HepG2 (cell line): ENCODE measurements around the gene GRPEL2. TPM values are rescaled to one million over a fixed set of nuclear protein-coding genes. Genes with fewer than 3 reads are reported as not detected.

Experiments
- ATAC-seq: fragments of 200-7000 bp; cut with Tn5 transposase; 3 replicates; pipeline ENCODE4 v1.9.1; 2020; ENCODE audit warnings: mild to moderate bottlenecking, moderate library complexity
- BruUV-seq: library from RNA; stranded (reverse); fragments of 400-500 nt; replicated peaks from 2 replicates; lab custom pipeline; 2021; lab: Mats Ljungman, UMichigan
- CTCF ChIA-PET: fragments of 300-600 bp; formaldehyde crosslinking; extraction: SDS; loops from one replicate; lab custom pipeline; 2021; ENCODE audit warnings: low total read pairs, inconsistent platforms, low intra/inter-chr PET ratio; lab: Yijun Ruan, JAX
- POLR2A ChIA-PET: fragments of 350-600 bp; sonication (Branson Sonifier 250); formaldehyde crosslinking; loops from one replicate; lab custom pipeline; 2020; ENCODE audit warnings: antibody characterized with exemption, inconsistent platforms; lab: Yijun Ruan, JAX
- DNase-seq: peaks from one replicate; pipeline ENCODE4 v3.0.0-alpha.2; 2015; ENCODE audit warnings: low spot score
- FAIRE-seq: peaks from 3 replicates; lab custom pipeline; 2011; peaks lifted over from hg19 to GRCh38; lab: Jason Lieb, UNC
- H2AFZ ChIP-seq: one replicate; pipeline ENCODE4 v1.6.1; 2011; ENCODE audit warnings: low read length, inconsistent platforms
- H3K27ac ChIP-seq: fragments of 300-600 bp; 3 replicates; pipeline ENCODE4 v1.8.0; 2011; ENCODE audit warnings: mixed run types, mild to moderate bottlenecking, mixed read lengths, low read length, inconsistent platforms; ENCODE audit not compliant: insufficient read depth; ENCODE audit errors: extremely low read length
- H3K27me3 ChIP-seq, 2 experiments: fragments of 200-600 bp in 1 of 2; 2 replicates in 1 of 2; 3 replicates in 1 of 2; pipeline versions ENCODE4 v1.6.0 to v1.8.0; 2011; ENCODE audit warnings: low read length in 2 of 2, mild to moderate bottlenecking in 2 of 2, moderate library complexity in 2 of 2, inconsistent platforms in 1 of 2; ENCODE audit not compliant: insufficient read depth in 2 of 2, control insufficient read depth in 1 of 2
- H3K36me3 ChIP-seq, 2 experiments: fragments of 200-600 bp in 1 of 2; replicated peaks in 1 of 2; 2 replicates in 1 of 2; 3 replicates in 1 of 2; pipeline versions ENCODE4 v1.5.1 to v1.8.0; 2011; ENCODE audit warnings: low read length in 2 of 2, inconsistent platforms in 1 of 2; ENCODE audit not compliant: insufficient read depth in 2 of 2, control insufficient read depth in 1 of 2
- H3K4me1 ChIP-seq: 2 replicates; pipeline ENCODE4 v1.5.1; 2012; ENCODE audit warnings: low read length, inconsistent platforms; ENCODE audit not compliant: insufficient read depth
- H3K4me2 ChIP-seq: 2 replicates; pipeline ENCODE4 v1.6.0; 2011; ENCODE audit warnings: low read depth, low read length, inconsistent platforms
- H3K4me3 ChIP-seq, 3 experiments: fragments of 200-600 bp in 1 of 3; sonication (generic), shearing (Covaris generic) in 1 of 3; replicated peaks in 1 of 3; 2 replicates each; pipeline ENCODE4 v1.5.1; 2011 to 2016; ENCODE audit warnings: low read length in 3 of 3, inconsistent platforms in 2 of 3, low read depth in 2 of 3, mild to moderate bottlenecking in 2 of 3, control low read depth in 1 of 3, mixed read lengths in 1 of 3; ENCODE audit not compliant: insufficient read depth in 1 of 3
- H3K79me2 ChIP-seq: one replicate; pipeline ENCODE4 v1.6.1; 2011; ENCODE audit warnings: low read length, inconsistent platforms; ENCODE audit not compliant: insufficient read depth
- H3K9ac ChIP-seq: 2 replicates; pipeline ENCODE4 v1.6.0; 2011; ENCODE audit warnings: mild to moderate bottlenecking, low read depth, low read length, inconsistent platforms; ENCODE audit not compliant: insufficient read depth
- H3K9me3 ChIP-seq: 2 replicates; pipeline ENCODE4 v1.5.1; 2012; ENCODE audit warnings: mild to moderate bottlenecking, low read length
- H4K20me1 ChIP-seq: 2 replicates; pipeline ENCODE4 v1.6.0; 2011; ENCODE audit warnings: inconsistent platforms, mild to moderate bottlenecking, low read length, moderate library complexity; ENCODE audit not compliant: insufficient read depth
- ATF7-NPFF ChIP-seq: sonication (generic); formaldehyde crosslinking; IDR thresholded peaks from 2 replicates; pipeline ENCODE4 v1.8.1; 2023; ENCODE audit warnings: mild to moderate bottlenecking, low read depth, missing genetic modification reagents, moderate library complexity
- HDAC1 ChIP-seq: sonication (generic); formaldehyde crosslinking; IDR thresholded peaks from 2 replicates; pipeline ENCODE4 v1.5.1; 2020; ENCODE audit warnings: mild to moderate bottlenecking, missing genetic modification reagents
- HNF4G ChIP-seq, 2 experiments: sonication (generic) in 1 of 2; formaldehyde crosslinking in 1 of 2; IDR thresholded peaks; 2 replicates each; pipeline versions ENCODE4 v1.4.0 to v1.6.1; 2011 to 2020; ENCODE audit warnings: borderline replicate concordance in 2 of 2, low read depth in 2 of 2, mild to moderate bottlenecking in 2 of 2, low read length in 1 of 2, missing genetic modification reagents in 1 of 2, moderate library complexity in 1 of 2
- HOXA3 ChIP-seq: sonication (generic); formaldehyde crosslinking; IDR thresholded peaks from 2 replicates; pipeline ENCODE4 v1.5.0; 2020; ENCODE audit warnings: missing genetic modification reagents
- KDM5B ChIP-seq: sonication (generic); formaldehyde crosslinking; IDR thresholded peaks from 2 replicates; pipeline ENCODE4 v1.4.0; 2020; ENCODE audit warnings: missing genetic modification reagents, mild to moderate bottlenecking, borderline replicate concordance
- MAF1 ChIP-seq: sonication (generic); formaldehyde crosslinking; IDR thresholded peaks from 2 replicates; pipeline ENCODE4 v1.5.0; 2020; ENCODE audit warnings: missing genetic modification reagents, borderline replicate concordance
- MAFK ChIP-seq, 2 experiments: IDR thresholded peaks in 1 of 2; conservative IDR thresholded peaks in 1 of 2; 2 replicates each; pipeline ENCODE4 v1.6.1; 2011; ENCODE audit warnings: improper control_type of control experiment in 2 of 2, low read length in 2 of 2
- MED1 ChIP-seq: sonication (generic); formaldehyde crosslinking; IDR thresholded peaks from 2 replicates; pipeline ENCODE4 v1.4.0; 2020; ENCODE audit warnings: missing genetic modification reagents
- NAIF1 ChIP-seq: sonication (generic); formaldehyde crosslinking; IDR thresholded peaks from 2 replicates; pipeline ENCODE4 v1.5.0; 2020; ENCODE audit warnings: mild to moderate bottlenecking, missing genetic modification reagents, borderline replicate concordance
- RNF2 ChIP-seq: fragments of 450-650 bp; conservative IDR thresholded peaks from 2 replicates; pipeline ENCODE4 v1.6.1; 2016; ENCODE audit warnings: low read depth
- SAFB2 ChIP-seq: sonication (generic); formaldehyde crosslinking; IDR thresholded peaks from 2 replicates; pipeline ENCODE4 v1.5.1; 2020; ENCODE audit warnings: missing genetic modification reagents, low read depth, mild to moderate bottlenecking, borderline replicate concordance
- TBX3 ChIP-seq: fragments of 450-650 bp; IDR thresholded peaks from 2 replicates; pipeline ENCODE4 v1.6.1; 2017; ENCODE audit warnings: antibody characterized with exemption, mild to moderate bottlenecking, inconsistent platforms, borderline replicate concordance
- ZFP90 ChIP-seq: sonication (generic); formaldehyde crosslinking; IDR thresholded peaks from 2 replicates; pipeline ENCODE4 v1.8.0; 2022; ENCODE audit warnings: missing genetic modification reagents, mild to moderate bottlenecking, inconsistent platforms, borderline replicate concordance
- ZFX ChIP-seq: sonication (generic); formaldehyde crosslinking; IDR thresholded peaks from 2 replicates; pipeline ENCODE4 v1.4.0; 2020; ENCODE audit warnings: mild to moderate bottlenecking, low read depth, missing genetic modification reagents, moderate library complexity
- ZNF367 ChIP-seq: sonication (generic); formaldehyde crosslinking; IDR thresholded peaks from 2 replicates; pipeline ENCODE4 v1.4.0; 2020; ENCODE audit warnings: missing genetic modification reagents, borderline replicate concordance
- WGBS: methylation state at CpG from one replicate; pipeline ENCODE4 v1.1.6; 2017; ENCODE audit warnings: low lambda C conversion rate; 5-methylcytosine and 5-hydroxymethylcytosine counted together
- in situ Hi-C: cut with HindIII; loops from 2 replicates; pipeline ENCODE4 v1.10.0; 2017; ENCODE audit warnings: low pct_unique_long_range_greater_than_20kb; ENCODE audit not compliant: extremely low pct_ligation_motif_present
- intact Hi-C: fragments of 100-400 bp; cut with micrococcal nuclease; formaldehyde crosslinking; loops from one replicate; pipeline ENCODE4 v1.10.0; 2022; ENCODE audit not compliant: unreplicated experiment
- polyA plus RNA-seq, 8 experiments: library from polyadenylated mRNA; depleted of rRNA in 3 of 8; stranded (reverse) in 7 of 8; unstranded in 1 of 8; fragments of >200 nt; fragmentation: Illumina TruSeq in 4 of 8; extraction: Trizol in 4 of 8; gene quantifications; 2 replicates each; pipeline versions ENCODE4 v1.2.1 to v1.2.3, GENCODE V29; 2011 to 2016; ENCODE audit warnings: low read depth in 4 of 8, missing spikeins in 1 of 8, mixed read lengths in 1 of 8; ENCODE audit not compliant: insufficient read depth in 1 of 8
- total RNA-seq, 5 experiments: library from RNA; depleted of rRNA; stranded (reverse); fragments of >200 nt; fragmentation: Illumina TruSeq; extraction: Trizol; gene quantifications; 2 replicates each; pipeline ENCODE4 v1.2.3, GENCODE V29; 2016; ENCODE audit warnings: low read depth in 1 of 5
- TF ChIP-seq, protein P1 (sequence below): sonication (generic); formaldehyde crosslinking; IDR thresholded peaks from 2 replicates; pipeline ENCODE4 v1.5.0; 2020; ENCODE audit warnings: mild to moderate bottlenecking, missing genetic modification reagents, borderline replicate concordance

The GRPEL2 gene
- total and polyA plus RNA-seq, 2 of the 13 experiments (the other 11 are each of a cell fraction or from before 2014, with no cell fraction given) = 13.1 to 16.6 TPM

DNA sequence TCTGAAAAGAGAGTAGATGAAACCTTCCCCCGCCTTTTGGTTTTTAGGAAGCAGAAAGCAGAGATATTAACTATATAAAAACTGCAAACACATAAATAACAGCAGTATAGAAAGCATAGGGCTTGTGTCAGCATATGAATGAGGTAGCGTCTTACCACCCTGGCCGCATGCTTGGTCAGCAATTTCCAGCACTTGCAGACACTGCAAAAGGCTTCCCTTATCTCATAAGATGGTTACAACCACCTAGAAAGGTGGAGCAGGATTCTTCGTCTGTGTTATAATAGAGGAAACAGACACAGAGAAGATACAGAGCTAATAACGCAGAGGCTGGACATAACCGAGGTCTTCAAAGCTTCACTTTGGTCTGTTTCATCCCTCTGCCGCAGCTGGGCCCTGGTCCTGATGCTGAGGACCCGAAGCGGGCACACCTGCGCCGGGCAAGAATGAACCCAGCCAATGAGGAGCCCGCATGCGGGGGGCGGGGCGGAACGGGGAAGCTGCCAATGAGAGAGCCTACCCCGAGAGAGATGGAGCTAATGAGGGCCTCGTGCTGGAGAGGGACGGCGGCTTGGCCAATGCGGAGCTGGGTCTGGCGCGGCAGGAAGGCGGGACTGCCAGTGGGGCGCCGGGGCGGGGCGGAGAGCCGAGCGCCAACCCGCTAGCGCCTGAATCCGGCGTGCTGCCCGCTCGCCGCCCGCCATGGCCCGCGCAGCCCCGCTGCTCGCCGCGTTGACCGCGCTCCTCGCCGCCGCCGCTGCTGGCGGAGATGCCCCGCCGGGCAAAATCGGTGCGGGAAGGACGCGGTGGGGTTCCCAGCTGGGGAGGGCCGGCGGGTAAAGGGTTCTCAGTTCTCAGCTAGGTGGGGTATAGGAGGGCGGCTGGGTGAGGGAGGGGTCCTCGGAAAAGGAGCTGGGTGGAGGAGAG is 12.3 kb downstream of the GRPEL2 start, which contains the start of gene PCYOX1L:
PCYOX1L (plus strand) TSS at position 677 of the 924 bp plus-strand sequence; CDS start at position 700, 23 bp downstream.
- Histone ChIP-seq H3K4me3 (peak within 1 kb of the TSS; percentile 60 to 79 (median 63)), H3K27me3 (no peaks in the 10 kb centered on the region), H3K79me2 (no peaks in the 10 kb centered on the region), H3K36me3 (peaks cover 3 to 11% of the 10 kb centered on the region in 2 experiments; a peak in 3 of 5 replicates), H3K27ac (no peak within 1 kb of the TSS), H3K9me3 (no peaks in the 10 kb centered on the region), H3K9ac (peak within 1 kb of the TSS; percentile 44; the same call in 1 of the 2 replicates), H2AFZ (peak within 1 kb of the TSS; percentile 84), H4K20me1 (no peaks in the 10 kb centered on the region), H3K4me2 (peak within 1 kb of the TSS; percentile 94), H3K4me1 (peaks cover 21% of the 10 kb centered on the region)
- DNase-seq (peak; percentile 92), FAIRE-seq (peak; percentile 77), ATAC-seq (peak; percentile 100)
- in situ Hi-C loops (no loop called here), intact Hi-C loops (no loop called here)
- no TSS peak for BruUV-seq
- ChIA-PET POLR2A (interaction anchor here (1.1 to 3.8 kb wide), 6 partner anchors 9 to 194 kb away, joined by 3 to 32 read pairs (median 9); partner anchors contain the start of genes CSNK1A1 and GRPEL2), CTCF (no interaction called here)
- 5% methylated on average over 29 of the region's 61 CpGs for WGBS
- peak; percentile 88 to 90 for TF ChIP-seq MAFK (conservative IDR thresholded peaks at IDR 0.05 in 1 of 2, IDR thresholded peaks at IDR 0.05 in 1 of 2; ENCODE audit: low read length in 2 of 2)
- TF ChIP-seq MED1 (CRISPR knock-in tag) = peak; percentile 42; the same call in 1 of the 2 replicates
- TF ChIP-seq SAFB2 = peak; percentile 92
- no peak for TF ChIP-seq ZNF367
- TF ChIP-seq HDAC1 (CRISPR knock-in tag) = peak; percentile 63
- no peak for TF ChIP-seq HNF4G (IDR thresholded peaks at IDR 0.05; ENCODE audit: borderline replicate concordance, low read depth, low read length)
- TF ChIP-seq HNF4G (CRISPR knock-in tag; IDR thresholded peaks at IDR 0.05; ENCODE audit: borderline replicate concordance, low read depth) = peak; percentile 67; the same call in 1 of the 2 replicates
- TF ChIP-seq MAF1 = no peak
- no peak for TF ChIP-seq TBX3
- peak; percentile 59; the same call in 1 of the 2 replicates for TF ChIP-seq ZFP90 (CRISPR knock-in tag)
- TF ChIP-seq ATF7-NPFF (CRISPR knock-in tag) = peak; percentile 75
- peak; percentile 53; the same call in 1 of the 2 replicates for TF ChIP-seq ZFX
- TF ChIP-seq HOXA3 (CRISPR knock-in tag) = peak; percentile 66
- TF ChIP-seq, protein P1, sequence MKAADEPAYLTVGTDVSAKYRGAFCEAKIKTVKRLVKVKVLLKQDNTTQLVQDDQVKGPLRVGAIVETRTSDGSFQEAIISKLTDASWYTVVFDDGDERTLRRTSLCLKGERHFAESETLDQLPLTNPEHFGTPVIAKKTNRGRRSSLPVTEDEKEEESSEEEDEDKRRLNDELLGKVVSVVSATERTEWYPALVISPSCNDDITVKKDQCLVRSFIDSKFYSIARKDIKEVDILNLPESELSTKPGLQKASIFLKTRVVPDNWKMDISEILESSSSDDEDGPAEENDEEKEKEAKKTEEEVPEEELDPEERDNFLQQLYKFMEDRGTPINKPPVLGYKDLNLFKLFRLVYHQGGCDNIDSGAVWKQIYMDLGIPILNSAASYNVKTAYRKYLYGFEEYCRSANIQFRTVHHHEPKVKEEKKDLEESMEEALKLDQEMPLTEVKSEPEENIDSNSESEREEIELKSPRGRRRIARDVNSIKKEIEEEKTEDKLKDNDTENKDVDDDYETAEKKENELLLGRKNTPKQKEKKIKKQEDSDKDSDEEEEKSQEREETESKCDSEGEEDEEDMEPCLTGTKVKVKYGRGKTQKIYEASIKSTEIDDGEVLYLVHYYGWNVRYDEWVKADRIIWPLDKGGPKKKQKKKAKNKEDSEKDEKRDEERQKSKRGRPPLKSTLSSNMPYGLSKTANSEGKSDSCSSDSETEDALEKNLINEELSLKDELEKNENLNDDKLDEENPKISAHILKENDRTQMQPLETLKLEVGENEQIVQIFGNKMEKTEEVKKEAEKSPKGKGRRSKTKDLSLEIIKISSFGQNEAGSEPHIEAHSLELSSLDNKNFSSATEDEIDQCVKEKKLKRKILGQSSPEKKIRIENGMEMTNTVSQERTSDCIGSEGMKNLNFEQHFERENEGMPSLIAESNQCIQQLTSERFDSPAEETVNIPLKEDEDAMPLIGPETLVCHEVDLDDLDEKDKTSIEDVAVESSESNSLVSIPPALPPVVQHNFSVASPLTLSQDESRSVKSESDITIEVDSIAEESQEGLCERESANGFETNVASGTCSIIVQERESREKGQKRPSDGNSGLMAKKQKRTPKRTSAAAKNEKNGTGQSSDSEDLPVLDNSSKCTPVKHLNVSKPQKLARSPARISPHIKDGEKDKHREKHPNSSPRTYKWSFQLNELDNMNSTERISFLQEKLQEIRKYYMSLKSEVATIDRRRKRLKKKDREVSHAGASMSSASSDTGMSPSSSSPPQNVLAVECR (CRISPR knock-in tag) = peak; percentile 53; the same call in 1 of the 2 replicates
- no peak for TF ChIP-seq NAIF1 (CRISPR knock-in tag)
- 0 out of 2 replicates have a peak, but pooled peaks have one; percentile 64 for TF ChIP-seq KDM5B (CRISPR knock-in tag)
- peak; percentile 81 for TF ChIP-seq RNF2
